ENCODE measurements around the gene RYR1. TPM values are rescaled to one million over a fixed set of nuclear protein-coding genes. Genes with fewer than 3 reads are reported as not detected.
A peak's percentile ranks its signal among the peaks of the same experiment; 100 is the strongest.

RYR1 gene
- total RNA-seq, 2 experiments from 2014 or later: 0.42 to 0.83 TPM

DNA sequence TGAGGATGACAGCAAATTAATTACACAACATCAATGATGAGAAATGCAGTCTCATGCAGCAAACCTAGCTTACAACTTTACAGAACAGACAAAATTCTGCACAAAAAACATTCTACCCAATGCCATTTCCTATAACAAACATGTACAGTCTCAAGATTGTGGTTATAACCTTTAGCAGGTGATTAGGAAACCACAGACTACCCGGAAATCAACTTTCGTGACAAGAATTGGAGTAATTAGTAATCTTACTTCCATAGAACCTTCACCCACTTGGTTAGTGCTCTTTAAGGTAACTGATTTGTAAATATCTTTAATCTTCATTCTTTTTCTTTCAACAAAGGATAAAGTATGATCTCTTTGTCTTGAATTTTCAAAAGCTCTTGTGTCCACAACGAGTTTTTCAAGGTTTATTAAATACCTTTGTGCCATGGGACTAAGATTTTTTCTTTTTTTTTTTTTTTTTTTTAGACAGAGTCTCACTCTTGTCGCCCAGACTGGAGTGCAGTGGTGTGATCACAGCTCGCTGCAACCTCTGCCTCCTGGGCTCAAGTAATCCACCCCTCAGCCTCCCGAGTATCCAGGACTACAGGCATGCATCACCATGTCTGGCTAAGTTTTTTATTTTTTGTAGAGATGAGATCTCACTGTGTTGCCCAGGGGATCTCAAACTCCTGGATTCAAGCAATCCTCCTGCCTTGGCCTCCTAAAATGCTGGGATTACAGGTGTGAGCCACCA lies 105.5 kb downstream of the RYR1 start:
- POLR2A ChIA-PET: interaction anchor here (0.6 to 1.3 kb wide), 5 partner anchors 19 to 392 kb away, joined by 3 to 4 read pairs (median 3); partner anchors contain the start of genes MAP4K1, MRPS12 and SARS2
- H3K4me1 Mint-ChIP-seq (ENCODE audit: low read depth): peaks cover 38% of the 10 kb centered on the region
- peaks cover 26% of the 10 kb centered on the region for H3K36me3 Mint-ChIP-seq (ENCODE audit: low read depth)
- DNase-seq (peak; percentile 72), ATAC-seq (peak; percentile 88)
- CTCF ChIA-PET: interaction anchor here (0.6 to 1.3 kb wide), 3 partner anchors 91 to 97 kb away, joined by 3 to 5 read pairs (median 3); no protein-coding TSS in a partner anchor
- H3K9me3 Mint-ChIP-seq (ENCODE audit: insufficient read depth): peaks cover 8% of the 10 kb centered on the region
- H3K27ac Mint-ChIP-seq: peak overlapping the region; percentile 92
- peaks cover 19% of the 10 kb centered on the region for H3K27me3 Mint-ChIP-seq (ENCODE audit: low read depth)
- H3K4me3 Mint-ChIP-seq: peak overlapping the region; percentile 61

DNA sequence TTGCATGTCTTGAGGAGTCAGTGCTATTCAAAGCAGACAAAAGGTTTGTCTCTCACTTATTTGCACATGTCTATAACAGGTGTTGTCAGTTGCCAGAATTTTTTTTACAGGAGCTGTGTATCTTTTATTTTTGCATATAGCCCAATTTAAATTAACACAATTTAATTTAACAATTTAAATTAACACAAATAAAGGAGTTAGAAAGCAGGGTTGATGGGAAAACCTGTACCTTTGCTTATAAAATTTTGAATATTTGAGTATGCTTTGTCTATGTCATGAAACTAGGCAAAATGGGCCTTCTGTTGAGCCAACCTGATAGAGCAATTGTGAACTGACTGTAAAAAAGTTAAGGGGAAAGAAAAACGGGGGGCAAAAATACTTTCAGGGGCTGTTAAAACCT lies 106.3 kb downstream of the RYR1 start:
- Mint-ChIP-seq H3K4me1 (ENCODE audit: low read depth) (peaks cover 46% of the 10 kb centered on the region), H3K27me3 (ENCODE audit: low read depth) (peaks cover 13% of the 10 kb centered on the region), H3K9me3 (ENCODE audit: insufficient read depth) (peaks cover 8% of the 10 kb centered on the region), H3K36me3 (ENCODE audit: low read depth) (peaks cover 22% of the 10 kb centered on the region), H3K4me3 (peak overlapping the region; percentile 61), H3K27ac (peak overlapping the region; percentile 92)
- ChIA-PET CTCF (interaction anchor here (1.3 kb wide), 1 partner anchor 94 kb away, joined by 5 read pairs; no protein-coding TSS in a partner anchor), POLR2A (no interaction called here)
- DNase-seq (no peak), ATAC-seq (no peak)

DNA sequence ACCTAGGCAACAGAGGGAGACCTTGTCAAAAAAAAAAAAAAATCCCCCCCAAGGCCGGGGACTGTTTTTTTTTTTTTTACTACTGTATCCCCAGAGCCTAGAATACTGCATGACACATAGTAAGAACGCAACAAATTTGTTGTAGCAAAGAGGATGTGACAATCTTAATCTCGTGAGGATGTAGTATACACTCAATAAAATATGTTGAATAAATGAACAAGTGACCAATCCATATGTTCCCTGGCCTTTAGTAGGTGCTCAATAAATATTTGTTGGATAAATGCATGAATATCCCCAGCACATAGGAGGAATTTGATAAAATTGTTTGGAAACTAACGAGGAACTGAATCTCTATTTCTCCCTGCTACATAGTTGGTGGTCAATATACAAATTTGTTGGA lies 108.5 kb downstream of the RYR1 start:
- Mint-ChIP-seq H3K27me3 (ENCODE audit: low read depth) (peaks cover 3% of the 10 kb centered on the region), H3K36me3 (ENCODE audit: low read depth) (peaks cover 7% of the 10 kb centered on the region), H3K27ac (no peak overlapping the region), H3K4me3 (no peak overlapping the region), H3K4me1 (ENCODE audit: low read depth) (peaks cover 49% of the 10 kb centered on the region), H3K9me3 (ENCODE audit: insufficient read depth) (peaks cover 3% of the 10 kb centered on the region)
- ChIA-PET POLR2A (no interaction called here), CTCF (no interaction called here)
- DNase-seq (no peak), ATAC-seq (no peak)

DNA sequence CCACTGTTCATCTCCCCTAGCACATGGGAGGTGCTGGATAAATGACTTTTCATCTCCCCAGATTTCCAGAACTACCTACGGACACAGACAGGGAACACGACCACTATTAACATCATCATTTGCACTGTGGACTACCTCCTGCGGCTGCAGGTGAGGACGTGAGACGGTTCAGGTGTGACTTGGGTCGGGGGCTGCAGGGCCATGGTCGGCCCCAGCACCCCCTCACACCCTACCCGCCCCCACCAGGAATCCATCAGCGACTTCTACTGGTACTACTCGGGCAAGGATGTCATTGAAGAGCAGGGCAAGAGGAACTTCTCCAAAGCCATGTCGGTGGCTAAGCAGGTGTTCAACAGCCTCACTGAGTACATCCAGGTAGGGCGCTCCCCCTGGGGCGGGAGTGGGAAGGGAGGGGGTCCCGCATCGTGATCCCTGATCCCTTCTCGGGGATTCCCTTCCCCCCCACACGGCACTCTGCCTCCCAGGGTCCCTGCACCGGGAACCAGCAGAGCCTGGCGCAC lies 109.9 kb downstream of the RYR1 start:
- POLR2A ChIA-PET: no interaction called here
- no peak for ATAC-seq
- CTCF ChIA-PET: interaction anchor here (0.6 to 2.5 kb wide), 6 partner anchors 14 to 94 kb away, joined by 3 to 35 read pairs (median 8); partner anchors contain the start of gene EIF3K

DNA sequence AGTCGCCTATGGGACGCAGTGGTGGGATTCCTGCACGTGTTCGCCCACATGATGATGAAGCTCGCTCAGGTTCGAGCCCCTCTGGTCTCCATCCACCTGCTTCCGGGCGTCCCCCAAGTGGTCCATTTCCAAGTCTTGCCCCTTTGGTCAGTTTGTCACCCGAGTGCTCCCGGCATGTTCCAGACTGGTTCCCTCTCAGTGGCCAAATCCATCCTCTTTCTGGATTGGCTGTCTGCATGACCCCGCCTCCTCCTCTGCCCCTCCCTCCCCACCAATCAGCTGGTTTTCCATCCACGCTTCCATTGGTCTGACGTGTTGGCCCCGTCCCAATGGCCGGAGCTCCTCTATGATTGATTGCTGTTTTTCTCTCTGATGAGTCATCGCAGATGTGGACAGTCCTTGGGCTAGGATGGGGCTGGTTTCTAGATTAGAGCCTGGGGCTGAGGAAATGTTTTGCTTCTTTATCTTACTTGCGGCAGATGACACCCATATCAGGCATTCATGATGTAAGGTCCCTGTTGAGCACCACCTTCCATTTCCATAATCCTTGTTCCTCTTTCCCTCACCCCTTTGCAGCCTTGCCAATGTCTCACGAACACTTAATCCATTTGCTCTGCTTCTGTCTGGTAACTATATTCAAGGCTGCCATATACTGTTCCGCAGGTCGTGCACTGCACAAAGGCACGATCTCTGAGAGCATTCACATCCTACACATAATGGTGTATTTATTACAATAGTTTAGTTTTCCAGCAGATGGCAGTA lies 110.5 kb downstream of the RYR1 start:
- no peaks in the 10 kb centered on the region for H3K9me3 Mint-ChIP-seq (ENCODE audit: insufficient read depth)
- POLR2A ChIA-PET: interaction anchor here (0.7 kb wide), 1 partner anchor 14 kb away, joined by 3 read pairs; no protein-coding TSS in a partner anchor
- H3K36me3 Mint-ChIP-seq (ENCODE audit: low read depth): peaks cover 1% of the 10 kb centered on the region
- H3K4me1 Mint-ChIP-seq (ENCODE audit: low read depth): peaks cover 29% of the 10 kb centered on the region
- peaks cover 3% of the 10 kb centered on the region for H3K27me3 Mint-ChIP-seq (ENCODE audit: low read depth)
- ATAC-seq (peak; percentile 92), DNase-seq (peak; percentile 55)
- CTCF ChIA-PET: interaction anchor here (0.6 to 2.5 kb wide), 14 partner anchors 9 to 387 kb away, joined by 3 to 35 read pairs (median 6); partner anchors contain the start of genes EIF3K, FAM98C, MAP4K1 and MRPS12
- peak overlapping the region; percentile 31 for H3K27ac Mint-ChIP-seq
- H3K4me3 Mint-ChIP-seq: no peak overlapping the region

More for the DNA sequence above, 109.9 kb downstream of the RYR1 start:
- Mint-ChIP-seq H3K4me1 (ENCODE audit: low read depth) (peaks cover 36% of the 10 kb centered on the region), H3K36me3 (ENCODE audit: low read depth) (peaks cover 2% of the 10 kb centered on the region), H3K27ac (no peak overlapping the region), H3K27me3 (ENCODE audit: low read depth) (peaks cover 3% of the 10 kb centered on the region), H3K9me3 (ENCODE audit: insufficient read depth) (no peaks in the 10 kb centered on the region), H3K4me3 (no peak overlapping the region)
- DNase-seq: no peak

DNA sequence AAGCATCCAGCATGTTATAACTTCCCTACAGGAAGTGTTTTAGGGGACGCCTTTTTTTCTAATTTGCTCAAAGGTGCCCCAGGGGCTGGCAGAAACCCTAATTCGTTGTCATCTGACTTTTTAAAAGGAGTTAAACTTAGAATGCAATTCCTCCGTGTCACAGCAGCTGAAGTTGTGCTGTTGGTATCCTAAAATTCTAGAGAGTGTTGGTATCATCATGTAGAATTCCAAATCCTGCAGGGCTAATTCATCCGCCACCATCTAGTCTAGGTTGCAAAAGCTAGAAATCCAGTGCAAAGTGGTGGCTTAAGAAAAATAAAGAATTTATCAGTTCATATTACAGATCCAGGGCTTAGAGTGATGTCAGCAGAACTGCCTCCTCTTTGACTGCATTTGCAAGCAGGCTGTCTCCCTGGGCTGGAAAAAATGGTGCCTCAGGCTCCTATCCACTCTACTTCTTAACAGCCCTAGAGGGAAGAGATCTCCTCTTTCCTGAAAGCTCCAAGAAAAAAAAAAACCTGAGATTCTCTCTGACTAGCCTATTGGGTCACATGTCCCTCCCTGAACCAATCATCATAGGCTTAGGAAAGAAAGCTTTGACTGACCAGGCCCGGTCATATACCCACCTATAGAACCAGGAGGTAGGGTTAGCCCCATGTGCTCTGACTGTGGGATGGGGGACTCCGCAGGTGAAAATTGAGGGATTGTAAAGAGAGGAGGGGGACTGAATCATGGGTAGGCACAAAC lies 111.3 kb downstream of the RYR1 start:
- Mint-ChIP-seq H3K36me3 (ENCODE audit: low read depth) (peaks cover 1% of the 10 kb centered on the region), H3K27me3 (ENCODE audit: low read depth) (peaks cover 3% of the 10 kb centered on the region), H3K4me1 (ENCODE audit: low read depth) (peaks cover 22% of the 10 kb centered on the region), H3K27ac (peak overlapping the region; percentile 51), H3K4me3 (no peak overlapping the region), H3K9me3 (ENCODE audit: insufficient read depth) (no peaks in the 10 kb centered on the region)
- no peak for DNase-seq
- CTCF ChIA-PET: interaction anchor here (0.6 to 2.5 kb wide), 21 partner anchors 8 to 386 kb away, joined by 3 to 35 read pairs (median 4); partner anchors contain the start of genes ACTN4, EIF3K, FAM98C and MAP4K1
- ATAC-seq: no peak
- POLR2A ChIA-PET: interaction anchor here (0.7 kb wide), 1 partner anchor 13 kb away, joined by 3 read pairs; no protein-coding TSS in a partner anchor

DNA sequence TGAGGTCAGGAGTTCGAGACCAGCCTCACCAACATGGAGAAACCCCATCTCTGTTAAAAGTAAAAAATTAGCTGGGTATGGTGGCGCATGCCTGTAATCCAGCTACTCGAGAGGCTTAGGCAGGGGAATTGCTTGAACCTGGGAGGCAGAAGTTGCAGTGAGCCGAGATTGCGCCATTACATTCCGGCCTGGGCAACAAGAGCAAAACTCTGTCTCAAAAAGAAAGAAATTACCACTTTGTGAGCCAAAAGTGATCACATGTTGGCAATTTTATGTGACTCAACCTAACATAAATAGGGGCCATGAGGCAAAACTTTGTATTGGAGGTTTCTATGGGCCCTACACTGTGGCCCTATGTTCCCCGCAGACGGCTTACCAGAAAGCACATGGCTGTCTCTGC lies 112.1 kb downstream of the RYR1 start:
- Mint-ChIP-seq H3K36me3 (ENCODE audit: low read depth) (no peaks in the 10 kb centered on the region), H3K4me3 (no peak overlapping the region), H3K27ac (no peak overlapping the region), H3K27me3 (ENCODE audit: low read depth) (peaks cover 8% of the 10 kb centered on the region), H3K9me3 (ENCODE audit: insufficient read depth) (no peaks in the 10 kb centered on the region), H3K4me1 (ENCODE audit: low read depth) (peaks cover 20% of the 10 kb centered on the region)
- ChIA-PET POLR2A (no interaction called here), CTCF (interaction anchor here (0.6 to 2.5 kb wide), 15 partner anchors 9 to 385 kb away, joined by 3 to 35 read pairs (median 7); partner anchors contain the start of genes ACTN4, EIF3K, FAM98C and MAP4K1)
- ATAC-seq: no peak
- DNase-seq: no peak

DNA sequence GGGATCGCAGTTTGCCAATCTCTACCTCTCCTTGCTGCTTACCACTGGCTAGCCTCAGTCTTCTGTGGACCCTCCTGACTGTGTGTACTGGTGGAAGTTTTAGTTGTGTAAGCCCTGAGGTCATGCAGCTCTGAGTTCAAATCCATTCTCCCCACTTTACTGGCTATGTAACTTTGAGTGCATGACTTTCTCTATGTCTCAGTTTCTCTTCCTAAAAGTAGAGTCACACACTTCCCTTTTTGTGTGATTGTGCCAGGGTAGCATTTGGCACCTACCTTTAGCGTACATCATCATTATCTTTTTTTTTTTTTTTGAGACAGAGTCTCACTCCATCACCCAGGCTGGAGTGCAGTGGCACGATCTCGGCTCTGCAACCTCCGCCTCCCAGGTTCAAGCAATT lies 113.9 kb downstream of the RYR1 start:
- CTCF ChIA-PET: interaction anchor here (1.3 kb wide), 1 partner anchor 87 kb away, joined by 4 read pairs; no protein-coding TSS in a partner anchor
- DNase-seq (no peak), ATAC-seq (no peak)
- Mint-ChIP-seq H3K27ac (no peak overlapping the region), H3K4me1 (ENCODE audit: low read depth) (peaks cover 24% of the 10 kb centered on the region), H3K36me3 (ENCODE audit: low read depth) (no peaks in the 10 kb centered on the region), H3K9me3 (ENCODE audit: insufficient read depth) (no peaks in the 10 kb centered on the region), H3K27me3 (ENCODE audit: low read depth) (peaks cover 15% of the 10 kb centered on the region), H3K4me3 (no peak overlapping the region)
- POLR2A ChIA-PET: no interaction called here

DNA sequence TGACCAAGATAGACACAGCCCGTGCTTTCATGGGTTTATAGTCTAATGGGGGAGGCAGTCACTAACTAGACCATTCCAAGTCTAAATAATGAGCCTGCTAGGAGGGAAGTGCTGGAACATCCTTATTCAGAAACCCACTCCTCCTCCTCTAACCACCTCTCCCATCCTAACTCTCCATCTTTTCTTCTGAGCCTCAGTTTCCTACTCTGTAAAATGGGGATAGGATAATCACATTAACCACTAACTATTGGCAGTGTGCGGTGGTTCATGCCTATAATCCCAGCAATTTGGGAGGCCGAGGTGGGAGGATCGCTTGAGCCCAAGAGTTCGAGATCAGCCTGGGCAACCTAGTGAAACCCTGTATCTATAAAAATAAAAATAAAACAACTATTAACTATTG lies 115.6 kb downstream of the RYR1 start:
- Mint-ChIP-seq H3K36me3 (ENCODE audit: low read depth) (no peaks in the 10 kb centered on the region), H3K4me1 (ENCODE audit: low read depth) (peaks cover 23% of the 10 kb centered on the region), H3K27me3 (ENCODE audit: low read depth) (peaks cover 15% of the 10 kb centered on the region), H3K27ac (no peak overlapping the region), H3K9me3 (ENCODE audit: insufficient read depth) (no peaks in the 10 kb centered on the region), H3K4me3 (no peak overlapping the region)
- DNase-seq (no peak), ATAC-seq (no peak)
- ChIA-PET CTCF (interaction anchor here (0.7 kb wide), 1 partner anchor 85 kb away, joined by 3 read pairs; no protein-coding TSS in a partner anchor), POLR2A (no interaction called here)

DNA sequence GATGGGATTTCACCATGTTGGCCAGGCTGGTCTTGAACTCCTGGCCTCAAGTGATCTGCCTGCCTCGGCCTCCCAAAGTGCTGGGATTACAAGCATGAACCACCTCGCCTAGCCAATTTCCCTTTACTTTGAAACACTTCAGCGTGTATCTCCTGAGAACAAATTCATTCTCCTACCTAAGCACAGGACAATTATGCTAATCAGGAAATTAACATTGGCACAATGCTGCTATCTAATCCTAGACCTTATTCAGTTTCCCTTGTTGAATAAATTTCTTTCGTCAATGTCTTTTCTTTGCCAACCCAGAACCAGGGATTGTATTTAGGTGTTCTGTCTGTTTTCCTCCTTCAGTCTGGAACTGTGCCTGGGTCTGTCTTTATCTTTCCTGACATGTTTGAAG lies 116.5 kb downstream of the RYR1 start:
- Mint-ChIP-seq H3K36me3 (ENCODE audit: low read depth) (no peaks in the 10 kb centered on the region), H3K4me3 (no peak overlapping the region), H3K27me3 (ENCODE audit: low read depth) (peaks cover 15% of the 10 kb centered on the region), H3K4me1 (ENCODE audit: low read depth) (peaks cover 20% of the 10 kb centered on the region), H3K27ac (no peak overlapping the region), H3K9me3 (ENCODE audit: insufficient read depth) (no peaks in the 10 kb centered on the region)
- ChIA-PET POLR2A (no interaction called here), CTCF (interaction anchor here (0.7 kb wide), 1 partner anchor 85 kb away, joined by 3 read pairs; no protein-coding TSS in a partner anchor)
- DNase-seq (no peak), ATAC-seq (no peak)

DNA sequence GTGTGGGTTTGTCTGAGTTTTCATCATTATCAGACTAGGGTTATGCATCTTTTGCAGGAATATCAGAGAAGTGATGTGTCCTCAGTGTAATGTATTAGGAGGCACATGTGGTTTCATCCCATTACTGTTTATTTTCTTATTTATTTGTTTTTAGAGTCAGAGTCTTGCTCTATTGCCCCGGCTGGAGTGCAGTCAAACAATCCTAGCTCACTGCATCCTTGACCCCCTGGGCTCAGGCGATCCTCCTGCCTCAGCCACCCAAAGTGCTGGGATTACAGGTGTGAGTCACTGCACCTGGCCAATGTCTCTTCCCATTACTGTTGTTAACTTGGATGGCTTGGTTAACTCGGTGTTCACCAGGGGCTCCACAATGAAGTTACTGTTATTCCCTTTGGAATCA lies 116.9 kb downstream of the RYR1 start:
- CTCF ChIA-PET: interaction anchor here (0.5 kb wide), 1 partner anchor 217 kb away, joined by 3 read pairs; no protein-coding TSS in a partner anchor

More for the DNA sequence above, 116.9 kb downstream of the RYR1 start:
- Mint-ChIP-seq H3K27me3 (ENCODE audit: low read depth) (peaks cover 16% of the 10 kb centered on the region), H3K4me3 (no peak overlapping the region), H3K36me3 (ENCODE audit: low read depth) (no peaks in the 10 kb centered on the region), H3K4me1 (ENCODE audit: low read depth) (peaks cover 19% of the 10 kb centered on the region), H3K9me3 (ENCODE audit: insufficient read depth) (no peaks in the 10 kb centered on the region), H3K27ac (no peak overlapping the region)
- DNase-seq: no peak
- POLR2A ChIA-PET: no interaction called here
- no peak for ATAC-seq
